HepG2 (cell line): ENCODE data around the gene CDK5RAP2. TPM values are rescaled to one million over a fixed set of nuclear protein-coding genes. Genes with fewer than 3 reads are reported as not detected.

Experiments used
- ARID3A ChIP-seq: IDR thresholded peaks from 2 replicates; pipeline ENCODE4 v1.6.1; 2012; ENCODE audit warnings: low read depth, low read length, improper control_type of control experiment
- ARID4A ChIP-seq: sonication (generic); formaldehyde crosslinking; IDR thresholded peaks from 2 replicates; pipeline ENCODE4 v1.5.0; 2020; ENCODE audit warnings: mild to moderate bottlenecking, missing genetic modification reagents, borderline replicate concordance
- DMTF1 ChIP-seq: sonication (generic); formaldehyde crosslinking; IDR thresholded peaks from 2 replicates; pipeline ENCODE4 v1.4.0; 2020; ENCODE audit warnings: mild to moderate bottlenecking, missing genetic modification reagents
- FOXM1 ChIP-seq: sonication (generic); formaldehyde crosslinking; IDR thresholded peaks from 2 replicates; pipeline ENCODE4 v1.5.0; 2020; ENCODE audit warnings: missing genetic modification reagents
- HDAC1 ChIP-seq: sonication (generic); formaldehyde crosslinking; IDR thresholded peaks from 2 replicates; pipeline ENCODE4 v1.5.1; 2020; ENCODE audit warnings: mild to moderate bottlenecking, missing genetic modification reagents
- HNRNPUL1 ChIP-seq: fragments of 200-400 bp; formaldehyde crosslinking; IDR thresholded peaks from 2 replicates; pipeline ENCODE4 v1.6.1; 2017; ENCODE audit warnings: low read depth, mild to moderate bottlenecking, low read length, moderate library complexity
- MLXIP ChIP-seq: sonication (generic); formaldehyde crosslinking; IDR thresholded peaks from 2 replicates; pipeline ENCODE4 v1.9.0; 2021; ENCODE audit warnings: missing genetic modification reagents, borderline replicate concordance
- RAD21 ChIP-seq: fragments of 450-650 bp; formaldehyde crosslinking; IDR thresholded peaks from 2 replicates; pipeline ENCODE4 v1.5.0; 2020; ENCODE audit warnings: mild to moderate bottlenecking
- SALL1 ChIP-seq: sonication (generic); formaldehyde crosslinking; IDR thresholded peaks from 2 replicates; pipeline ENCODE4 v1.8.0; 2022; ENCODE audit warnings: mild to moderate bottlenecking, missing genetic modification reagents
- ZBTB1 ChIP-seq: sonication (generic); formaldehyde crosslinking; IDR thresholded peaks from 2 replicates; pipeline ENCODE4 v1.4.0; 2020; ENCODE audit warnings: missing genetic modification reagents, borderline replicate concordance
- ZNF160 ChIP-seq: sonication (generic); formaldehyde crosslinking; IDR thresholded peaks from 2 replicates; pipeline ENCODE4 v1.8.0; 2022; ENCODE audit warnings: mild to moderate bottlenecking, inconsistent platforms, missing genetic modification reagents
- ZNF329 ChIP-seq: sonication (generic); formaldehyde crosslinking; IDR thresholded peaks from 2 replicates; pipeline ENCODE4 v1.9.0; 2021; ENCODE audit warnings: low read depth, mild to moderate bottlenecking, missing genetic modification reagents
- polyA plus RNA-seq, 8 experiments: library from polyadenylated mRNA; depleted of rRNA in 3 of 8; stranded (reverse) in 7 of 8; unstranded in 1 of 8; fragments of >200 nt; fragmentation: Illumina TruSeq in 4 of 8; extraction: Trizol in 4 of 8; gene quantifications; 2 replicates each; pipeline versions ENCODE4 v1.2.1 to v1.2.3, GENCODE V29; 2011 to 2016; ENCODE audit warnings: low read depth in 4 of 8, missing spikeins in 1 of 8, mixed read lengths in 1 of 8; ENCODE audit not compliant: insufficient read depth in 1 of 8
- total RNA-seq, 5 experiments: library from RNA; depleted of rRNA; stranded (reverse); fragments of >200 nt; fragmentation: Illumina TruSeq; extraction: Trizol; gene quantifications; 2 replicates each; pipeline ENCODE4 v1.2.3, GENCODE V29; 2016; ENCODE audit warnings: low read depth in 1 of 5
- TF ChIP-seq, protein P1 (sequence below): sonication (generic); formaldehyde crosslinking; IDR thresholded peaks from 2 replicates; pipeline ENCODE4 v1.4.0; 2020; ENCODE audit warnings: missing genetic modification reagents
- TF ChIP-seq, protein P2 (sequence below): IDR thresholded peaks from 2 replicates; pipeline ENCODE4 v1.6.1; 2012; ENCODE audit warnings: inconsistent platforms

The CDK5RAP2 gene
- total and polyA plus RNA-seq, 2 of the 13 experiments (the other 11 are each of a cell fraction or from before 2014, with no cell fraction given) = 31.8 to 42.2 TPM

DNA sequence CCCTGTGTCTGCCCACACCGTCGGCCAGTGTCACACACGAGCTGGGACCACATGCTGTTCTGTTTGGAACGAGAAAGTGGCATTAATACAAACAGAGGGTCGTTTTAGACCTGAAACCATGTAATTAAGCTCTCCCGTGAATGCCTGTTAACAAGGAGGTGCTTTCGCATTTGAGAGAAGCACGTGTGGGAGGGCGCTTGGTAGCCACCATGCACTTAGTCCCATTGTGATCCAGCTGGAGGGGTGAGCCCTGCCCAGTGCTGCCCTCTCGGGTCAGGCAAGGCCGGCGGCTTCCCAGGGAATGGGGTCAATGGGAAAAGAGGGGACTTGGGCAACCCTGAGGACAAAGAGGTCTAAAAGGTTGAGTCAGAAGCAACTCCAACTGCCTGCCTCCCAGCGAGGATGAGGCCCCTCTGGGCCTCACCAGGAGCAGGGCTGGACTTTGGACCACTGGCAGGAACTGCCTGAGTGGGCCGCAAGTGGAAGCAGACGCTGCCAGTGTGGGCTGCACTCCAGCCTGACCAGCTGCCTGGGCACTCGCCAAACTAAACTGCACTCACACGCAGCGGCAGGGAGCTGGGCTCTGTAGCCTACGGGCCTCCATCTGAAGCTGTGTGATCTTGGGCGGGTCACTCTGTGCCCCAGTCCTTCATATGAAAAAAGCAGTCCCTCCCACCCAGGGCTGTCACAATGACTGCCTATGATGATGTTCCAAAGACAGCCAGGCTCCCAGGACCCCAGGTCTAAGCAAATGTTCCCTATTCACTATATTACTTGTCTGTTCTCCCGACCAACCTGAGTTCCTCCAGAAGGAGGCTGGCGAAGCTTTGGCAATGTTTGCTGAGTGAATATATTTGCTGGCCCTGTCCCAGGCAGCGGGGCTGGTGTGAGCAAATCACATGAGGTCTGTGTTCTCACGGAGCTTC lies 195.7 kb downstream of the CDK5RAP2 start (continued):
- TF ChIP-seq, protein P1, sequence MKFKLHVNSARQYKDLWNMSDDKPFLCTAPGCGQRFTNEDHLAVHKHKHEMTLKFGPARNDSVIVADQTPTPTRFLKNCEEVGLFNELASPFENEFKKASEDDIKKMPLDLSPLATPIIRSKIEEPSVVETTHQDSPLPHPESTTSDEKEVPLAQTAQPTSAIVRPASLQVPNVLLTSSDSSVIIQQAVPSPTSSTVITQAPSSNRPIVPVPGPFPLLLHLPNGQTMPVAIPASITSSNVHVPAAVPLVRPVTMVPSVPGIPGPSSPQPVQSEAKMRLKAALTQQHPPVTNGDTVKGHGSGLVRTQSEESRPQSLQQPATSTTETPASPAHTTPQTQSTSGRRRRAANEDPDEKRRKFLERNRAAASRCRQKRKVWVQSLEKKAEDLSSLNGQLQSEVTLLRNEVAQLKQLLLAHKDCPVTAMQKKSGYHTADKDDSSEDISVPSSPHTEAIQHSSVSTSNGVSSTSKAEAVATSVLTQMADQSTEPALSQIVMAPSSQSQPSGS (CRISPR knock-in tag) = peak; percentile 78
- no peak for TF ChIP-seq FOXM1 (CRISPR knock-in tag)
- TF ChIP-seq HNRNPUL1 = no peak
- peak; percentile 91 for TF ChIP-seq SALL1 (CRISPR knock-in tag)
- no peak for TF ChIP-seq ZNF329 (CRISPR knock-in tag)
- TF ChIP-seq ARID4A (CRISPR knock-in tag) = peak; percentile 70; the same call in 1 of the 2 replicates
- TF ChIP-seq ZNF160 (CRISPR knock-in tag) = peak; percentile 76; the same call in 1 of the 2 replicates
- TF ChIP-seq, protein P2, sequence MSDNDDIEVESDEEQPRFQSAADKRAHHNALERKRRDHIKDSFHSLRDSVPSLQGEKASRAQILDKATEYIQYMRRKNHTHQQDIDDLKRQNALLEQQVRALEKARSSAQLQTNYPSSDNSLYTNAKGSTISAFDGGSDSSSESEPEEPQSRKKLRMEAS = no peak
- peak; percentile 64; the same call in 1 of the 2 replicates for TF ChIP-seq RAD21
- no peak for TF ChIP-seq ZBTB1 (CRISPR knock-in tag)
- TF ChIP-seq ARID3A = no peak
- TF ChIP-seq MLXIP (CRISPR knock-in tag) = peak; percentile 51; the same call in 1 of the 2 replicates
- peak; percentile 81 for TF ChIP-seq HDAC1
- peak; percentile 76; the same call in 1 of the 2 replicates for TF ChIP-seq DMTF1 (CRISPR knock-in tag)
